ENCODE measurements around the gene PFN4.
"Not testable (repeated sequence)": the region's sequence is repeated elsewhere in the genome, so short reads cannot be mapped to it uniquely, and the experiment has no call there.

Gene PFN4

DNA sequence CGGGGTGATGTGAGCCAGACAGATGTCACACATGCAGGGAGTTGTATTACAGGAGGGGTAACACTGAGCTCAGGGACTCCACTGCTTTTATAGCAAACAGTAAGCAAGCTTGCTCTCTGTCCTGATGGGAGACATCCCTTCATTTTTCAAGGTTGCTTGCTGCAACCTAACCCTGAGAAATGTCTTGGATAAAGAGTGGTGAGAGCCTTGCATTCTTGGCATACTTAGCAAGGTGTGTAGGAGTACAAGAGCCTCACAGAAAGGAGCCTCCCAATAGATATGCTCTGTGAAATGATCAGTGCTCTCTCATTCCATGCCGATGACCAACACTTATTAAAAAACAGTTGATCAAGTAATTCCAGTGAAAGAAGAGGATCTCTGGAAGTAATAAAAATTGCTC lies 8.1 kb downstream of the PFN4 start:
- H3K27me3 ChIP-seq (ENCODE audit: control insufficient read depth in 2 of 2, insufficient read depth in 2 of 2, low read length in 2 of 2): no peaks in the 10 kb centered on the region
- H3K4me1 ChIP-seq (ENCODE audit: control insufficient read depth in 2 of 2, insufficient read depth in 2 of 2, low read length in 2 of 2): no peaks in the 10 kb centered on the region
- H3K9ac ChIP-seq (ENCODE audit: low read depth in 1 of 2, low read length in 2 of 2): no peak overlapping the region
- H3K9me3 ChIP-seq (ENCODE audit: control insufficient read depth in 2 of 2, low read length in 2 of 2): no peaks in the 10 kb centered on the region
- H3K27ac ChIP-seq (ENCODE audit: low read depth in 2 of 2, low read length in 2 of 2): no peak overlapping the region
- H3K36me3 ChIP-seq (ENCODE audit: control insufficient read depth in 2 of 2, insufficient read depth in 2 of 2, low read length in 2 of 2): no peaks in the 10 kb centered on the region
- no peak overlapping the region for H3K4me3 ChIP-seq (ENCODE audit: low read length in 2 of 2)

GRCh38 chr2:24111407-24111901 lies 11.7 kb downstream of the PFN4 start:
- Histone ChIP-seq H3K36me3 (ENCODE audit: control insufficient read depth in 2 of 2, insufficient read depth in 2 of 2, low read length in 2 of 2) (no peaks in the 10 kb centered on the region), H3K9me3 (ENCODE audit: control insufficient read depth in 2 of 2, low read length in 2 of 2) (no peaks in the 10 kb centered on the region), H3K9ac (ENCODE audit: low read depth in 1 of 2, low read length in 2 of 2) (no peak overlapping the region), H3K4me3 (ENCODE audit: low read length in 2 of 2) (no peak overlapping the region), H3K27ac (ENCODE audit: low read depth in 2 of 2, low read length in 2 of 2) (no peak overlapping the region), H3K4me1 (ENCODE audit: control insufficient read depth in 2 of 2, insufficient read depth in 2 of 2, low read length in 2 of 2) (no peaks in the 10 kb centered on the region), H3K27me3 (ENCODE audit: control insufficient read depth in 2 of 2, insufficient read depth in 2 of 2, low read length in 2 of 2) (no peaks in the 10 kb centered on the region)

GRCh38 chr2:24110660-24111303 lies 12.4 kb downstream of the PFN4 start:
- H3K27ac ChIP-seq (ENCODE audit: low read depth in 2 of 2, low read length in 2 of 2): no peak overlapping the region

DNA sequence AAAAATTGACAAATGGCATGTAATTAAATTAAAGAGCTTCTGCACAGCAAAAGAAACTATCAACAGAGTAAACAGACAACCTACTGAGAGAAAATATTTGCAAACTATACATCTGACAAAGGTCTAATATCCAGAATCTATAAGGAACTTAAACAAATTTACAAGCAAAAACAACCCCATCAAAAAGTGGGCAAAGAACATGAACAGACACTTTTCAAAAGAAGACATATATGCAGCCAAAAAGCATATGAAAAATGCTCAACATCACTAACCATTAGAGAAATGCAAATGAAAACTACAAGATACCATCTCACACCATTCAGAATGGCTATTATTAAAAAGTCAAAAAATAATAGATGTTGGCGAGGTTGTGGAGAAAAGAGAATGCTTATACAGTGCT lies 13.7 kb downstream of the PFN4 start:
- H3K27ac ChIP-seq (ENCODE audit: low read depth in 2 of 2, low read length in 2 of 2); H3K27me3 ChIP-seq (ENCODE audit: control insufficient read depth in 2 of 2, insufficient read depth in 2 of 2, low read length in 2 of 2); H3K4me3 ChIP-seq (ENCODE audit: low read length in 2 of 2); H3K36me3 ChIP-seq (ENCODE audit: control insufficient read depth in 2 of 2, insufficient read depth in 2 of 2, low read length in 2 of 2); H3K9ac ChIP-seq (ENCODE audit: low read depth in 1 of 2, low read length in 2 of 2); H3K4me1 ChIP-seq (ENCODE audit: control insufficient read depth in 2 of 2, insufficient read depth in 2 of 2, low read length in 2 of 2); H3K9me3 ChIP-seq (ENCODE audit: control insufficient read depth in 2 of 2, low read length in 2 of 2): not testable (repeated sequence)

More at GRCh38 chr2:24110660-24111303, 12.4 kb downstream of the PFN4 start:
- H3K4me3 ChIP-seq (ENCODE audit: low read length in 2 of 2): no peak overlapping the region
- no peak overlapping the region for H3K9ac ChIP-seq (ENCODE audit: low read depth in 1 of 2, low read length in 2 of 2)
- no peaks in the 10 kb centered on the region for H3K27me3 ChIP-seq (ENCODE audit: control insufficient read depth in 2 of 2, insufficient read depth in 2 of 2, low read length in 2 of 2)
- no peaks in the 10 kb centered on the region for H3K4me1 ChIP-seq (ENCODE audit: control insufficient read depth in 2 of 2, insufficient read depth in 2 of 2, low read length in 2 of 2)
- H3K9me3 ChIP-seq (ENCODE audit: control insufficient read depth in 2 of 2, low read length in 2 of 2): no peaks in the 10 kb centered on the region
- no peaks in the 10 kb centered on the region for H3K36me3 ChIP-seq (ENCODE audit: control insufficient read depth in 2 of 2, insufficient read depth in 2 of 2, low read length in 2 of 2)

DNA sequence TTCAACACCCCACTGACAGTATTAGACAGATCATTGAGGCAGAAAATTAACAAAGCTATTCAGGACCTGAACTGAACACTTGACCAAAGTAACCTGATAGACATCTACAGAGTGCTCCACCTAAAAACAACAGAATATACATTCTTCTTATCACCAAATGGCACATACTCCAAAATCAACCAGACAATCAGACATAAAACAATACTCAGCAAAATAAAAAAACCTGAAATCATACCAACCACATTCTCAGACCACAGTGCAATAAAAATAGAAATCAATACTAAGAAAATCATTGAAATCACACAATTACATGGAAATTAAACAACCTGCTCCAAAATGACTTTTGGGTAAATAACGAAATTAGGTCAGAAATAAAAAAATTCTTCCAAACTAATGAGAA lies 15.8 kb downstream of the PFN4 start:
- Histone ChIP-seq H3K27ac (ENCODE audit: low read depth in 2 of 2, low read length in 2 of 2) (no peak overlapping the region), H3K9me3 (ENCODE audit: control insufficient read depth in 2 of 2, low read length in 2 of 2) (no peaks in the 10 kb centered on the region), H3K9ac (ENCODE audit: low read depth in 1 of 2, low read length in 2 of 2) (no peak overlapping the region), H3K27me3 (ENCODE audit: control insufficient read depth in 2 of 2, insufficient read depth in 2 of 2, low read length in 2 of 2) (no peaks in the 10 kb centered on the region), H3K4me3 (ENCODE audit: low read length in 2 of 2) (no peak overlapping the region), H3K4me1 (ENCODE audit: control insufficient read depth in 2 of 2, insufficient read depth in 2 of 2, low read length in 2 of 2) (no peaks in the 10 kb centered on the region), H3K36me3 (ENCODE audit: control insufficient read depth in 2 of 2, insufficient read depth in 2 of 2, low read length in 2 of 2) (peaks cover 0 to 3% of the 10 kb centered on the region in 2 donors)

DNA sequence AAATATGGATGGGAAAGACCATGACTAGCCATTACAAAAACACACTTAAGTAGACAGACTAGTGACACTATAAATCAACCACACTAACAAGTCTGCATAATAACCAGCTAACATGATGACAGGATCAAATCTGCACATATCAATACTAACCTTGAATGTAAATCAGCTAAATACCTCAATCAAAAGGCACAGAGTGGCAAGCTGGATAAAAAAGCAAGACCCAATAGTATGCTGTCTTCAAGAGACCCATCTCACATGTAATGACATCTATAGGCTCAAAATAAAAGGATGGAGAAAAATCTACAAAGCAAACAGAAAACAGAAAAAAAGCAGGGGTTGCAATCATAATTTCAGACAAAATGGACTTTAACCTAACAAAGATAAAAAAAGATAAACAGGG lies 16.3 kb downstream of the PFN4 start:
- no peaks in the 10 kb centered on the region for H3K27me3 ChIP-seq (ENCODE audit: control insufficient read depth in 2 of 2, insufficient read depth in 2 of 2, low read length in 2 of 2)
- peaks cover 0 to 3% of the 10 kb centered on the region in 2 donors for H3K36me3 ChIP-seq (ENCODE audit: control insufficient read depth in 2 of 2, insufficient read depth in 2 of 2, low read length in 2 of 2)
- no peak overlapping the region for H3K27ac ChIP-seq (ENCODE audit: low read depth in 2 of 2, low read length in 2 of 2)
- no peak overlapping the region for H3K9ac ChIP-seq (ENCODE audit: low read depth in 1 of 2, low read length in 2 of 2)
- no peaks in the 10 kb centered on the region for H3K9me3 ChIP-seq (ENCODE audit: control insufficient read depth in 2 of 2, low read length in 2 of 2)
- H3K4me1 ChIP-seq (ENCODE audit: control insufficient read depth in 2 of 2, insufficient read depth in 2 of 2, low read length in 2 of 2): no peaks in the 10 kb centered on the region
- H3K4me3 ChIP-seq (ENCODE audit: low read length in 2 of 2): no peak overlapping the region

- Histone ChIP-seq H3K4me1 (ENCODE audit: control insufficient read depth in 2 of 2, insufficient read depth in 2 of 2, low read length in 2 of 2) (no peaks in the 10 kb centered on the region), H3K4me3 (ENCODE audit: low read length in 2 of 2) (no peak overlapping the region), H3K27ac (ENCODE audit: low read depth in 2 of 2, low read length in 2 of 2) (no peak overlapping the region), H3K9ac (ENCODE audit: low read depth in 1 of 2, low read length in 2 of 2) (no peak overlapping the region), H3K9me3 (ENCODE audit: control insufficient read depth in 2 of 2, low read length in 2 of 2) (no peaks in the 10 kb centered on the region), H3K36me3 (ENCODE audit: control insufficient read depth in 2 of 2, insufficient read depth in 2 of 2, low read length in 2 of 2) (peaks cover 0 to 3% of the 10 kb centered on the region in 2 donors), H3K27me3 (ENCODE audit: control insufficient read depth in 2 of 2, insufficient read depth in 2 of 2, low read length in 2 of 2) (no peaks in the 10 kb centered on the region)
Measured at GRCh38 chr2:24105816-24106215, 17.3 kb downstream of the PFN4 start.

DNA sequence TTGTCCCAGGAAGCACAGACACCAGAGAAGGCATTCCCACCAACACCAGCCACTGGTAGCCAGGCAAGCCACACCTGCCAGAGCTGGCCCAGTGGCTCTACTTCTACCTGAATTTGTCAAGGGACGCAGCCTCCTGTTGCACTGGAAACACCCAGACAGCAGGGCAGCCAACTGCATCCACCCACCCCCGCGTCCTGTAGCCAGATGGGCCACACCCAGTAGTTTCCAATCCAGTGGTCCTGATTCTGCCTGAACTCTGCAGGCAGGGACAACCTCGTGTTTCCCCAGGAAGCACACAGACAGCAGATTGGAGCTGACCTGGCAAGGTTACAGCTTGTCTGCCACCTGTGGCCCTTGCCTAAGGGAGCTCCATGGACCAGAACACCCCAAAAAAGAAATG lies 18.2 kb downstream of the PFN4 start:
- H3K4me1 ChIP-seq (ENCODE audit: control insufficient read depth in 2 of 2, insufficient read depth in 2 of 2, low read length in 2 of 2): no peaks in the 10 kb centered on the region
- H3K9me3 ChIP-seq (ENCODE audit: control insufficient read depth in 2 of 2, low read length in 2 of 2): no peaks in the 10 kb centered on the region
- H3K4me3 ChIP-seq (ENCODE audit: low read length in 2 of 2): no peak overlapping the region
- H3K27me3 ChIP-seq (ENCODE audit: control insufficient read depth in 2 of 2, insufficient read depth in 2 of 2, low read length in 2 of 2): no peaks in the 10 kb centered on the region
- H3K36me3 ChIP-seq (ENCODE audit: control insufficient read depth in 2 of 2, insufficient read depth in 2 of 2, low read length in 2 of 2): peaks cover 0 to 3% of the 10 kb centered on the region in 2 donors
- no peak overlapping the region for H3K27ac ChIP-seq (ENCODE audit: low read depth in 2 of 2, low read length in 2 of 2)
- no peak overlapping the region for H3K9ac ChIP-seq (ENCODE audit: low read depth in 1 of 2, low read length in 2 of 2)

- no peak overlapping the region for H3K9ac ChIP-seq (ENCODE audit: low read depth in 1 of 2, low read length in 2 of 2)
- H3K27me3 ChIP-seq (ENCODE audit: control insufficient read depth in 2 of 2, insufficient read depth in 2 of 2, low read length in 2 of 2): no peaks in the 10 kb centered on the region
- H3K9me3 ChIP-seq (ENCODE audit: control insufficient read depth in 2 of 2, low read length in 2 of 2): no peaks in the 10 kb centered on the region
- no peaks in the 10 kb centered on the region for H3K4me1 ChIP-seq (ENCODE audit: control insufficient read depth in 2 of 2, insufficient read depth in 2 of 2, low read length in 2 of 2)
- H3K27ac ChIP-seq (ENCODE audit: low read depth in 2 of 2, low read length in 2 of 2): no peak overlapping the region
- H3K4me3 ChIP-seq (ENCODE audit: low read length in 2 of 2): no peak overlapping the region
- peaks cover 0 to 3% of the 10 kb centered on the region in 2 donors for H3K36me3 ChIP-seq (ENCODE audit: control insufficient read depth in 2 of 2, insufficient read depth in 2 of 2, low read length in 2 of 2)
Measured at GRCh38 chr2:24104110-24104650, 19.0 kb downstream of the PFN4 start.

DNA sequence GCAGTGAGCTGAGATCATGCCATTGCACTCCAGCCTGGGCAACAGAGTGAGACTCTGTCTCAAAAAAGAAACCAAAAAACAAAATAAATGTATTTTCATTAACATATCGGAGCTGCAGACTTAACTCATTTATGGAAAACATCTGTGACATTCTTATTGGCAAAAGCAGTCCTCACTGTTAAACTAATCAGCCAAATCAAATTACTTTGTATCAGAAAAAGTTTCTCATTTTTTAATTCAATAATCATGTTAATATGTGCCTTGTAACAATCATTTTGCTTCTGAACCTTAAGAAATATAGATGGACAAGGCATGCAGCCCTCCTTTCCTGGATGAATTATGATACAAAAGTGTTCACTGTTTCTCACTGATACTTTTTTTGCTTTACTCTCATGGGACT lies 20.5 kb downstream of the PFN4 start:
- H3K27ac ChIP-seq (ENCODE audit: low read depth in 2 of 2, low read length in 2 of 2): no peak overlapping the region
- no peaks in the 10 kb centered on the region for H3K9me3 ChIP-seq (ENCODE audit: control insufficient read depth in 2 of 2, low read length in 2 of 2)
- peaks cover 0 to 3% of the 10 kb centered on the region in 2 donors for H3K36me3 ChIP-seq (ENCODE audit: control insufficient read depth in 2 of 2, insufficient read depth in 2 of 2, low read length in 2 of 2)
- H3K4me3 ChIP-seq (ENCODE audit: low read length in 2 of 2): no peak overlapping the region
- no peaks in the 10 kb centered on the region for H3K27me3 ChIP-seq (ENCODE audit: control insufficient read depth in 2 of 2, insufficient read depth in 2 of 2, low read length in 2 of 2)
- no peaks in the 10 kb centered on the region for H3K4me1 ChIP-seq (ENCODE audit: control insufficient read depth in 2 of 2, insufficient read depth in 2 of 2, low read length in 2 of 2)
- no peak overlapping the region for H3K9ac ChIP-seq (ENCODE audit: low read depth in 1 of 2, low read length in 2 of 2)

Measured in mucosa of rectum (tissue), 2 donors.